Fibroblast of lung (primary cell): ENCODE data around the gene TENM4. TPM values are rescaled to one million over a fixed set of nuclear protein-coding genes. Genes with fewer than 3 reads are reported as not detected.

Experiments used
- DNase-seq, 2 donors: peaks; one replicate each; pipeline versions ENCODE4 v3.0.0 to v3.0.0-alpha.2; 2010; ENCODE audit warnings: low read depth in 2 of 2
- H2AFZ ChIP-seq: 2 replicates; pipeline ENCODE4 v1.5.1; 2012; ENCODE audit warnings: low read length, control low read depth, inconsistent platforms
- H3K27ac ChIP-seq: 2 replicates; pipeline ENCODE4 v1.5.1; 2011; ENCODE audit warnings: low read length, control low read depth; ENCODE audit not compliant: insufficient read depth
- H3K27me3 ChIP-seq: 2 replicates; pipeline ENCODE4 v1.5.1; 2011; ENCODE audit warnings: mild to moderate bottlenecking, low read length; ENCODE audit not compliant: control insufficient read depth, insufficient read depth
- H3K36me3 ChIP-seq: 2 replicates; pipeline ENCODE4 v1.5.1; 2011; ENCODE audit warnings: low read length; ENCODE audit not compliant: control insufficient read depth, insufficient read depth
- H3K4me1 ChIP-seq: 2 replicates; pipeline ENCODE4 v1.5.1; 2011; ENCODE audit warnings: low read length; ENCODE audit not compliant: control insufficient read depth, insufficient read depth; ENCODE audit errors: extremely low read depth
- H3K4me2 ChIP-seq: 2 replicates; pipeline ENCODE4 v1.5.1; 2011; ENCODE audit warnings: low read length, control low read depth; ENCODE audit not compliant: insufficient read depth; ENCODE audit errors: extremely low read depth
- H3K4me3 ChIP-seq, 4 experiments: fragments of 200-600 bp in 1 of 4; sonication (generic) in 1 of 4; replicated peaks in 1 of 4; 2 replicates each; pipeline ENCODE4 v1.5.1; 2011 to 2016; ENCODE audit warnings: low read length in 4 of 4, low read depth in 3 of 4, mild to moderate bottlenecking in 3 of 4, control low read depth in 2 of 4, inconsistent platforms in 1 of 4, mixed read lengths in 1 of 4; ENCODE audit not compliant: insufficient read depth in 1 of 4; ENCODE audit errors: control extremely low read depth in 1 of 4
- H3K79me2 ChIP-seq: 2 replicates; pipeline ENCODE4 v1.5.1; 2012; ENCODE audit warnings: mild to moderate bottlenecking, low read length, inconsistent platforms; ENCODE audit not compliant: control insufficient read depth, insufficient read depth
- H3K9ac ChIP-seq: 2 replicates; pipeline ENCODE4 v1.5.1; 2011; ENCODE audit warnings: mild to moderate bottlenecking, low read length, control low read depth; ENCODE audit not compliant: insufficient read depth
- H3K9me3 ChIP-seq: 2 replicates; pipeline ENCODE4 v1.5.1; 2012; ENCODE audit warnings: low read depth, low read length; ENCODE audit not compliant: control insufficient read depth, insufficient read depth
- H4K20me1 ChIP-seq: 2 replicates; pipeline ENCODE4 v1.5.1; 2011; ENCODE audit warnings: low read length; ENCODE audit not compliant: control insufficient read depth, insufficient read depth; ENCODE audit errors: extremely low read depth
- EZH2 ChIP-seq: IDR thresholded peaks from 2 replicates; pipeline ENCODE4 v1.5.1; 2012; ENCODE audit warnings: low read length, control low read depth, mild to moderate bottlenecking; ENCODE audit errors: missing control alignments
- polyA plus RNA-seq, 2 donors: library from polyadenylated mRNA; depleted of rRNA in 1 of 2; stranded (reverse) in 1 of 2; unstranded in 1 of 2; fragments of >200 nt; gene quantifications; 2 replicates each; pipeline ENCODE4 v1.2.1, GENCODE V29; 2011 to 2012; ENCODE audit warnings: missing spikeins in 1 of 2
- total RNA-seq: library from RNA; depleted of rRNA; stranded (reverse); fragments of >200 nt; gene quantifications from 2 replicates; pipeline ENCODE4 v1.2.1, GENCODE V29; 2014
- TF ChIP-seq, protein P1 (sequence below), 2 donors: IDR thresholded peaks in 1 of 2; conservative IDR thresholded peaks in 1 of 2; 1 replicate in 1 of 2; 2 replicates in 1 of 2; pipeline ENCODE4 v1.5.1; 2011 to 2012; ENCODE audit warnings: low read length in 2 of 2, control low read depth in 1 of 2, inconsistent platforms in 1 of 2, low read depth in 1 of 2, mild to moderate bottlenecking in 1 of 2

TENM4 gene
- total and polyA plus RNA-seq, 2 donors (not counting 1 experiment from before 2014, with no cell fraction given): 4.6 to 48.4 TPM

DNA sequence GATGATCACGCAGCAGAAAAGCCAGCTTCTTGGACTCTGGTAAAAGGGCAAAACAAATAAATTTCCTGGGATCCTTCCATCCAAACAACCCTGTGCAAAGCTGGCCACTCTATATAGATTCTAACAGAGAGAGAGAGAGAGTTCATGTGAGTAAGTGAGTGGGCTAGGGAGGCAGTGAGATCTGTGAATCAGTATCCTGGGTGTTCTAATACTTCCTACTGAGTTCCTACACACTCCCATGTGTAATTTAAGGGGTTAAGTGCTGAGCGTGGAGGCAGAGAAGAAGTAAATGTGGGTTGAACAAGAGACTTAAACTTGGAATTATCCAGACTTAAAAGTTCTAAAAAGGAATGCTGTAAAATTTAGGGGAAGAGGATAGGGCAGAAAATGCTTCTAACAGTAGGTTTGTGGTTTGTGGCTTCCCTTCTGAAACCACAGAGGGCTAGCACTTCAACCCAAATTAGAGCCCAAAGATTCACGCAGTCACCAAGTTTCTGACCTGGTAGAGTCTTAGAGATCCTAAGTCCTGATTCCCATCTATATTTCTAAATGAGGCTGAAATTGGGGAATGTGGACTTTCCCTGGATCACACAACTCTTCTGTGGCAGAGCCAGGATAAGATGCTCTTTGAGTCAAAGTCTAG, 413.9 kb downstream of the TENM4 start:
- Histone ChIP-seq H3K9me3 (no peaks in the 10 kb centered on the region), H3K36me3 (peaks cover 2% of the 10 kb centered on the region), H3K4me3 (no peak overlapping the region), H3K27ac (no peak overlapping the region), H3K4me1 (no peaks in the 10 kb centered on the region), H2AFZ (no peak overlapping the region), H3K4me2 (no peak overlapping the region), H3K79me2 (no peaks in the 10 kb centered on the region), H3K9ac (no peak overlapping the region), H3K27me3 (no peaks in the 10 kb centered on the region), H4K20me1 (no peaks in the 10 kb centered on the region)
- peak; percentile 38 to 79 for DNase-seq
- TF ChIP-seq, protein P1, sequence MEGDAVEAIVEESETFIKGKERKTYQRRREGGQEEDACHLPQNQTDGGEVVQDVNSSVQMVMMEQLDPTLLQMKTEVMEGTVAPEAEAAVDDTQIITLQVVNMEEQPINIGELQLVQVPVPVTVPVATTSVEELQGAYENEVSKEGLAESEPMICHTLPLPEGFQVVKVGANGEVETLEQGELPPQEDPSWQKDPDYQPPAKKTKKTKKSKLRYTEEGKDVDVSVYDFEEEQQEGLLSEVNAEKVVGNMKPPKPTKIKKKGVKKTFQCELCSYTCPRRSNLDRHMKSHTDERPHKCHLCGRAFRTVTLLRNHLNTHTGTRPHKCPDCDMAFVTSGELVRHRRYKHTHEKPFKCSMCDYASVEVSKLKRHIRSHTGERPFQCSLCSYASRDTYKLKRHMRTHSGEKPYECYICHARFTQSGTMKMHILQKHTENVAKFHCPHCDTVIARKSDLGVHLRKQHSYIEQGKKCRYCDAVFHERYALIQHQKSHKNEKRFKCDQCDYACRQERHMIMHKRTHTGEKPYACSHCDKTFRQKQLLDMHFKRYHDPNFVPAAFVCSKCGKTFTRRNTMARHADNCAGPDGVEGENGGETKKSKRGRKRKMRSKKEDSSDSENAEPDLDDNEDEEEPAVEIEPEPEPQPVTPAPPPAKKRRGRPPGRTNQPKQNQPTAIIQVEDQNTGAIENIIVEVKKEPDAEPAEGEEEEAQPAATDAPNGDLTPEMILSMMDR (conservative IDR thresholded peaks at IDR 0.05 in 1 of 2, IDR thresholded peaks at IDR 0.05 in 1 of 2; ENCODE audit: low read depth in 1 of 2, low read length in 2 of 2): no peak

DNA sequence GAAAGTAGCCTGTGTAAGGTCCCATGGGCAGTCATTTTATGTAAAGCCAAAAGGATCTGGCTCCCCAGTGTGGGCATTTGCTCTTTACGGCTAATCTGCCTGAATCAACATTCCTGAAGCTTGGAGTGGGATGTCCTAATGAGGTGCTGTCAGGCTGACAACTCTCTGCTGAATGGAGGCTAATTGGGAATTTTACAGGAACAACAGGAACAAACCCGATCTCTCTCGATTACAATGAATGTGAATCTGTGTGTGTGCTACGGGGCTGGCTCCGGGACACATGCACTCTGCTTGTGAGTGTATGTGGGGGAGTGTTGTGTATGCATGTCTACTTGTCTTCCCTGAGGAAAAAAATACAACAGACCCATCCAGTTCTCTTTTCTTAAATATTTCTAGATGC, 415.2 kb downstream of the TENM4 start:
- no peak overlapping the region for H3K27ac ChIP-seq

DNA sequence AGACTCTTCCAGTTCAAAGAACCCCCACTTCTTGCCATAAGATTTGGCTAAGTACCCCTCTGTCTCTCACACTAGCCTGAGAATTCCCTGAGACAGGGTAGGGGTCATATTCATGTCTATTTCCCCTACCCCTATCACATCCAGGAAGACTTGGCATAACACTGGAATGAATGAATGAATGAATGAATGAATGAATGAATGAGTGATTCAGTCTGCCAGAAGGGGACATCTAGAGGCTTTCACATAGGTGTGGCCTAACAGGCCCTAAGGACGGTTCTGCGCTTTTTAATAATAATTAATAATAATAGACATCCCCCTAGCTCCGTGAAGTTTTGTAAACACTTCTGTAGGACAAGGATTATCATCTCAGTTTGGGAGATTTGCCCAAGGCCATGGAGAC, 415.7 kb downstream of the TENM4 start:
- Histone ChIP-seq H3K27ac (no peak overlapping the region), H3K4me2 (no peak overlapping the region), H3K4me3 (no peak overlapping the region), H2AFZ (no peak overlapping the region), H3K36me3 (peaks cover 2% of the 10 kb centered on the region), H3K4me1 (no peaks in the 10 kb centered on the region), H3K79me2 (no peaks in the 10 kb centered on the region), H4K20me1 (no peaks in the 10 kb centered on the region), H3K9ac (no peak overlapping the region), H3K9me3 (no peaks in the 10 kb centered on the region), H3K27me3 (no peaks in the 10 kb centered on the region)
- DNase-seq: no peak
- TF ChIP-seq, protein P1 (conservative IDR thresholded peaks at IDR 0.05 in 1 of 2, IDR thresholded peaks at IDR 0.05 in 1 of 2; ENCODE audit: low read depth in 1 of 2, low read length in 2 of 2): no peak
- TF ChIP-seq EZH2: no peak

More for the DNA sequence above, 415.2 kb downstream of the TENM4 start:
- Histone ChIP-seq H4K20me1 (no peaks in the 10 kb centered on the region), H3K9me3 (no peaks in the 10 kb centered on the region), H2AFZ (no peak overlapping the region), H3K9ac (no peak overlapping the region), H3K4me3 (no peak overlapping the region), H3K4me1 (no peaks in the 10 kb centered on the region), H3K36me3 (peaks cover 2% of the 10 kb centered on the region), H3K27me3 (no peaks in the 10 kb centered on the region), H3K79me2 (no peaks in the 10 kb centered on the region), H3K4me2 (no peak overlapping the region)
- no peak for DNase-seq
- no peak for TF ChIP-seq EZH2
- TF ChIP-seq, protein P1 (conservative IDR thresholded peaks at IDR 0.05 in 1 of 2, IDR thresholded peaks at IDR 0.05 in 1 of 2; ENCODE audit: low read depth in 1 of 2, low read length in 2 of 2): no peak
